HL-60 (cell line): ENCODE results near the gene ITGB5.
A peak's percentile ranks its signal among the peaks of the same experiment; 100 is the strongest.
"Not testable (repeated sequence)": the region's sequence is repeated elsewhere in the genome, so short reads cannot be mapped to it uniquely, and the experiment has no call there.

Experiments
- DNase-seq, 2 experiments: peaks; one replicate each; pipeline ENCODE4 v3.0.0-alpha.2; 2010 to 2020; ENCODE audit warnings: low read depth in 1 of 2, low spot score in 1 of 2
- H3K27ac ChIP-seq: fragments of 250-450 bp; sonication (Bioruptor Pico); replicated peaks from 2 replicates; pipeline ENCODE4 v1.5.1; 2020; ENCODE audit warnings: mild to moderate bottlenecking, moderate library complexity
- H3K27me3 ChIP-seq: fragments of 250-450 bp; sonication (Bioruptor Pico); 2 replicates; pipeline ENCODE4 v1.5.1; 2021; ENCODE audit warnings: mild to moderate bottlenecking, moderate library complexity; ENCODE audit not compliant: insufficient read depth, poor library complexity, severe bottlenecking
- H3K4me3 ChIP-seq: replicated peaks from 2 replicates; pipeline ENCODE4 v1.5.1; 2011; ENCODE audit warnings: mild to moderate bottlenecking, control low read depth, low read length; ENCODE audit not compliant: insufficient read depth
- CTCF ChIP-seq: IDR thresholded peaks from one replicate; pipeline ENCODE4 v1.5.1; 2011; ENCODE audit warnings: low read length, control low read depth, inconsistent platforms; ENCODE audit not compliant: insufficient read depth
- GABPA ChIP-seq: IDR thresholded peaks from 2 replicates; pipeline ENCODE4 v1.6.1; 2012; ENCODE audit warnings: low read depth
- POLR2AphosphoS5 ChIP-seq: IDR thresholded peaks from 2 replicates; pipeline ENCODE4 v1.6.1; 2012; ENCODE audit warnings: low read depth
- SPI1 ChIP-seq: IDR thresholded peaks from 2 replicates; pipeline ENCODE4 v1.6.1; 2012; ENCODE audit warnings: low read depth, mild to moderate bottlenecking, borderline replicate concordance
- TF ChIP-seq, protein P1 (sequence below): IDR thresholded peaks from 2 replicates; pipeline ENCODE4 v1.6.1; 2012; ENCODE audit warnings: low read depth; ENCODE audit not compliant: insufficient replicate concordance

Gene ITGB5

DNA sequence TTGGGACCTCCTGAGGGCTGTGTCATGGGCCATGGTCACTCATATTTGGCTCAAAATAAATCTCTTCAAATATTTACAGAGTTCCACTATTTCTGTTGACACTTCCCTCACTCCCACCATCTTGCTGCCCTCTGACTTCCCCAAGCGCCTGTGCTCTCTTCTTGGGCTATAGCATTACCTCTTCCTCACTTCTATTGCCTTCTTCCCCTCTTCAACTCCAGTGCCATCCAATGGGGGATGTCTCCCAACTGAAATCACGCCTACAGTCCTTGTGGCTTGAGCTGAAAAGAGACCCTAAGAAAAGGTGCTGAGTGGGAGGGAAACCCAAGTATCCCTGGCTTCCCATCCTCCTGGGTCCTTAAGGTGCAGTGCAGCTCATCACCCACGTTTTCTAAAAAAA, 135.1 kb downstream of the ITGB5 start:
- H3K4me3 ChIP-seq, result no peak overlapping the region
- TF ChIP-seq CTCF, result no peak
- TF ChIP-seq, protein P1, sequence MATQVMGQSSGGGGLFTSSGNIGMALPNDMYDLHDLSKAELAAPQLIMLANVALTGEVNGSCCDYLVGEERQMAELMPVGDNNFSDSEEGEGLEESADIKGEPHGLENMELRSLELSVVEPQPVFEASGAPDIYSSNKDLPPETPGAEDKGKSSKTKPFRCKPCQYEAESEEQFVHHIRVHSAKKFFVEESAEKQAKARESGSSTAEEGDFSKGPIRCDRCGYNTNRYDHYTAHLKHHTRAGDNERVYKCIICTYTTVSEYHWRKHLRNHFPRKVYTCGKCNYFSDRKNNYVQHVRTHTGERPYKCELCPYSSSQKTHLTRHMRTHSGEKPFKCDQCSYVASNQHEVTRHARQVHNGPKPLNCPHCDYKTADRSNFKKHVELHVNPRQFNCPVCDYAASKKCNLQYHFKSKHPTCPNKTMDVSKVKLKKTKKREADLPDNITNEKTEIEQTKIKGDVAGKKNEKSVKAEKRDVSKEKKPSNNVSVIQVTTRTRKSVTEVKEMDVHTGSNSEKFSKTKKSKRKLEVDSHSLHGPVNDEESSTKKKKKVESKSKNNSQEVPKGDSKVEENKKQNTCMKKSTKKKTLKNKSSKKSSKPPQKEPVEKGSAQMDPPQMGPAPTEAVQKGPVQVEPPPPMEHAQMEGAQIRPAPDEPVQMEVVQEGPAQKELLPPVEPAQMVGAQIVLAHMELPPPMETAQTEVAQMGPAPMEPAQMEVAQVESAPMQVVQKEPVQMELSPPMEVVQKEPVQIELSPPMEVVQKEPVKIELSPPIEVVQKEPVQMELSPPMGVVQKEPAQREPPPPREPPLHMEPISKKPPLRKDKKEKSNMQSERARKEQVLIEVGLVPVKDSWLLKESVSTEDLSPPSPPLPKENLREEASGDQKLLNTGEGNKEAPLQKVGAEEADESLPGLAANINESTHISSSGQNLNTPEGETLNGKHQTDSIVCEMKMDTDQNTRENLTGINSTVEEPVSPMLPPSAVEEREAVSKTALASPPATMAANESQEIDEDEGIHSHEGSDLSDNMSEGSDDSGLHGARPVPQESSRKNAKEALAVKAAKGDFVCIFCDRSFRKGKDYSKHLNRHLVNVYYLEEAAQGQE, result no peak
- TF ChIP-seq GABPA, result no peak
- TF ChIP-seq POLR2AphosphoS5, result no peak
- no peak for TF ChIP-seq SPI1
- H3K27me3 ChIP-seq, result no peaks in the 10 kb centered on the region
- no peak for DNase-seq
- H3K27ac ChIP-seq, result no peak overlapping the region

DNA sequence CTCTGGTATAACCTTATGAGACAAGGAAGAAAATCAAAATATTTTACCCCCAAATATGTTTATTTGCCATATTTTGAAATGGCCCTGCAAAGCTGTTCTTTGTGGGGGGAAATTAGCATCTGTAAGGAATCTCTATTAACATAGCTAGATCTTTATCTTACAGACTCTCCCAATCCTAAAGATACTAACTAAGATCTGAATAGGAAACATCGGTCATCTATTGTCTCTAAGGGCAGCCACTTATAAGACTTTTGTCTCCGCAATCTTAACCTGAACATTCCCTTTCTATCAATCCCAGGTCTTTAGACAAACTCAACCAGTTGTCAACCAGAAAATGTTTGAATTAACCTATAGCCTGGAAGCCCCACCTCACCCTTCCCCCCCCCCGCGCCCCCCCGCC, 135.7 kb downstream of the ITGB5 start:
- Histone ChIP-seq H3K4me3 (no peak overlapping the region), H3K27ac (no peak overlapping the region), H3K27me3 (no peaks in the 10 kb centered on the region)
- TF ChIP-seq SPI1 (no peak), GABPA (no peak)
- no peak for DNase-seq

- not testable (repeated sequence) for H3K27me3 ChIP-seq, H3K4me3 ChIP-seq, H3K27ac ChIP-seq, DNase-seq
These were observed 137.3 kb downstream of the ITGB5 start for GRCh38 chr3:124749877-124750276.

- H3K27me3 ChIP-seq, result no peaks in the 10 kb centered on the region
- H3K4me3 ChIP-seq, result no peak overlapping the region
- DNase-seq, result no peak
- TF ChIP-seq CTCF, result no peak
- TF ChIP-seq POLR2AphosphoS5, result peak; percentile 46; the same call in 1 of the 2 replicates
- TF ChIP-seq GABPA, result no peak
- TF ChIP-seq, protein P1, result no peak
- no peak overlapping the region for H3K27ac ChIP-seq
These were observed 138.5 kb downstream of the ITGB5 start for GRCh38 chr3:124748560-124749198.
